ENCODE results near the gene HSD17B10.
"Not testable (repeated sequence)": the region's sequence is repeated elsewhere in the genome, so short reads cannot be mapped to it uniquely, and the experiment has no call there.

The HSD17B10 gene

GRCh38 chrX:53433651-53434639 is at the start of gene HSD17B10:
HSD17B10 (minus strand) TSS chrX:53434370; CDS start chrX:53434345, 25 bp downstream.
- intact Hi-C loops (cut with DNase I) = loop anchor here (5.0 to 10.0 kb wide), 2 partner anchors 117 to 209 kb away; partner anchors contain the start of gene KDM5C
- DNase-seq = peak; percentile 74 to 95 (median 89)

- DNase-seq = no peak
- intact Hi-C loops (cut with DNase I) = no loop called here
These were observed 49.2 kb upstream of the HSD17B10 start for GRCh38 chrX:53483416-53483815.

DNA sequence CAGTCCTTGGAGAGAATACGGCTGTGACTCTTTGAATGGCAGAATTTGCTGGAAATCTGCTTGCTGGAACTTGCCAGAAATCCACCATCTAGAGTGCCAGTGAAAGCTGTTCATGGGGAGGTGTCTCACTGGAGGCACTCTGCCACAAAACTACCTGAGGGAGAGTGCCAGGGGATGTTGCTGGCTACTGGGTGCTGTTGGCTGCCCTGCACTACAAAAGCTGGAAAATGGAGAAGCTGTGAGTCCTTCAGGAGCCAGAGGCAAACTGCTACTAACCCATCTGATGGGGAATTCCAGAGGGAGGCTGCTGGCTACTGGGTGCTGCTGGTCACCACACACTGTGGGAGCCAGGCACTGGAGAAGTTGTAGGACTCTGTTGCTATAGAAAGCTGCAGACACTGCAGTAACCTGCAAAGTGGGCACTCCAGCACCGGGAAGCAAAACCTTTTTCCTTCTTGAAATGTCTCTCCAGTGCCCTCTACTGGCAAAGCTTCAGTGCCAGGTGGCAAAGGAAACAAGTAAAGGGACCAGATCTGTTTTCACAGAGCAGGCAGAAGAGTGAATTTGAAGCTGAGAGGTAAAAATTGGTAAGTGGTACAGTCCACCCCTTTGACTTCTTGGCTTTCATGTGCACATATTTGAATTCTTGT is 47.8 kb upstream of the HSD17B10 start:
- DNase-seq = peak; percentile 4 to 80 (median 48)
- intact Hi-C loops (cut with DNase I) = no loop called here

- intact Hi-C loops (cut with DNase I) = no loop called here
These were observed 46.9 kb upstream of the HSD17B10 start for GRCh38 chrX:53481093-53481492.

DNA sequence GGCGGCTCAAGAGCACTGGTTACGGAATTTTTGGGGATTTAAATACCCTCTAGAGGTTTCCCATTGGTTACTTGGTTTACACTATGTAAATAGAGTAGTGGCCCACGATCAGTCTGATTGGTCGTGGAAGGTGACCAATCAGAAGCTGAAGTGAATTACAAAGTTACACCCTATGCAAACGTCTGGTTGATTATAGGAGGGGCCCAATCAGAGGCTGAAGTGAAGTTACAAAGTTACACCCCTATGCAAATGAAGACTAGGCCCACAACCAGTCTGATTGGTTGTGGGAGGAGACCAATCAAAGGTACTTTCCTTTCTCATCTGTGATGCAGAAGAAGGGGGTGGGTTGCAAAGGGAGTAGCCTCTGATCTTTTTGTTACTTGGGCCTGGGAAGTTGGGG is 45.1 kb upstream of the HSD17B10 start:
- intact Hi-C loops (cut with DNase I) = no loop called here

More at GRCh38 chrX:53481093-53481492, 46.9 kb upstream of the HSD17B10 start:
- peak in 3 of 42 donors; percentile 1 to 19 (median 2) for DNase-seq

GRCh38 chrX:53476371-53476770 is 42.2 kb upstream of the HSD17B10 start:
- intact Hi-C loops (cut with DNase I) = no loop called here
- DNase-seq = no peak

More for the DNA sequence above, 45.1 kb upstream of the HSD17B10 start:
- DNase-seq = no peak

- intact Hi-C loops (cut with DNase I) = no loop called here
- no peak for DNase-seq
These were observed 40.5 kb upstream of the HSD17B10 start for GRCh38 chrX:53474707-53475106.

DNA sequence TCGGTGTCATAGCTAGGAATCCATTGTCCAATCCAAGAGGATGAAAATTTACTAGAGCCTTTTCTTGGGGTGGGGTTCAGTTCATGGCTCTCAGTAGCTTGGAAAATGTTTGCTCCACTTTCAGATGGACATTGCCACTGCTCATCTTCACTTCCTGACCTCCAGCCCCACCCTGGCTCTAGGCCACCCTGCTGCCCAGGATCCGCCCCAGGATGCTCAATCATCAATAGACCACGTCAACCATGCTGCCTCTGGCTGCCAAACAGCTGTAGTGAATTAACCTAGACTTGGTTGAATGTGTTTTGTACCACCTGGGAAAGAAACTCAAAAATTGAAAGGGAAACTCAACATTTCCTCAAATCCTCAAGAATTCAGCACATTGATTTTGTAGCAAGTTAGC is 37.2 kb upstream of the HSD17B10 start:
- DNase-seq = no peak
- intact Hi-C loops (cut with DNase I) = no loop called here

DNA sequence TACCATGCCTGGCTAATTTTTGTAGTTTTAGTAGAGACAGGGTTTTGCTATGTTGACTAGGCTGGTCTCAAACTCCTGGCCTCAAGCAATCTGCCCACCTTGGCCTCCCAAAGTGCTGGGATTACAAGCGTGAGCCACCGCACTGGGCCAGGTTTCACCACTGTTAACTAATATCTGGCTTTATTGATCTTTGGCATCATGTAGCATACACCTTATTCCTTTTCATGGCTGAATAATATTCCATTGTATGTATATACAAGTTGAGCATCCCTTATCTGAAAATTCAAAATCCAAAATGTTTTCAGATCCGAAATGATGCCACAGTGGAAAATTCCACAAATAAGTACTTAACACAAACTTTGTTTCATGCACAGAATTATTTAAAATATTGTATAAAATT is 34.5 kb upstream of the HSD17B10 start:
- intact Hi-C loops (cut with DNase I); DNase-seq: not testable (repeated sequence)

GRCh38 chrX:53458082-53458481 is 23.9 kb upstream of the HSD17B10 start:
- intact Hi-C loops (cut with DNase I) = no loop called here
- DNase-seq = no peak

- intact Hi-C loops (cut with DNase I) = no loop called here
- DNase-seq = no peak
These were observed 22.1 kb upstream of the HSD17B10 start for GRCh38 chrX:53456254-53456653.

- intact Hi-C loops (cut with DNase I) = no loop called here
- DNase-seq = no peak
These were observed 18.6 kb upstream of the HSD17B10 start for GRCh38 chrX:53452812-53453211.

GRCh38 chrX:53449632-53450031 is 15.5 kb upstream of the HSD17B10 start:
- no peak for DNase-seq
- intact Hi-C loops (cut with DNase I) = no loop called here

GRCh38 chrX:53447441-53447840 is 13.3 kb upstream of the HSD17B10 start:
- intact Hi-C loops (cut with DNase I) = no loop called here
- no peak for DNase-seq

DNA sequence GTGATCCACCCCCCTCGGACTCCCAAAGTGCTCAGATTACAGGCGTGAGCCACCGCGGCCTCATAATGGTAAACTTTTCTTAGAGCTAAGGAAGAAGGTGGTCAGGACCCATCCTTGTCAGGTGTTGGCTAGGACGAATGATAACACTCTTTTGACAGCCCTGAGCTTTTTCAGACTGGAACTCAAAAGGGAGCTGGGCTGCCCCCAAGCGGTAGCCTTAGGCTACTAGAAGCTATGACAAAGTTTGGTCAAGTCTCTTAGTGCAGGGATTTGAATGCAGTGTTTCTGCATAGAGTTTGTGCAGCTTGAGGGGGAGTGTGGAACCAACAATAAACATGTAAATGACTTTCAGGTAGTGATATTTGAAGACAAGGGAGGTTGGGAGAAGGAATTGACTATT is 11.8 kb upstream of the HSD17B10 start:
- intact Hi-C loops (cut with DNase I) = no loop called here
- DNase-seq = peak in 37 of 42 donors; percentile 11 to 64 (median 39)

- peak in 2 of 42 donors; percentile 3 to 36 for DNase-seq
- intact Hi-C loops (cut with DNase I) = no loop called here
These were observed 8.1 kb upstream of the HSD17B10 start for GRCh38 chrX:53442322-53442631.

- peak; percentile 17 to 89 (median 74) for DNase-seq
- intact Hi-C loops (cut with DNase I) = no loop called here
These were observed 7.6 kb upstream of the HSD17B10 start for GRCh38 chrX:53441531-53442321.

- intact Hi-C loops (cut with DNase I) = no loop called here
- DNase-seq = peak; percentile 6 to 84 (median 48)
These were observed 6.7 kb upstream of the HSD17B10 start for GRCh38 chrX:53440621-53441517.

All from head of caudate nucleus (tissue), 42 donors.